K562 (cell line): ENCODE measurements around the gene EDRF1. TPM values are rescaled to one million over a fixed set of nuclear protein-coding genes. Genes with fewer than 3 reads are reported as not detected.

Source experiments
- ATAC-seq: fragments of 200-7000 bp; cut with Tn5 transposase; 3 replicates; pipeline ENCODE4 v1.9.1; 2020; ENCODE audit warnings: moderate library complexity
- BruUV-seq: library from RNA; stranded (reverse); fragments of 400-500 nt; replicated peaks from 2 replicates; lab custom pipeline; 2021; lab: Mats Ljungman, UMichigan
- CTCF ChIA-PET: fragments of 300-600 bp; formaldehyde crosslinking; extraction: SDS; loops from one replicate; lab custom pipeline; 2021; ENCODE audit warnings: low intra/inter-chr PET ratio; lab: Yijun Ruan, JAX
- POLR2A ChIA-PET: fragments of 300-600, 350-650 bp; sonication (Branson Sonifier 250); formaldehyde crosslinking; extraction: SDS; loops from one replicate; lab custom pipeline; 2021; ENCODE audit warnings: antibody characterized with exemption, inconsistent platforms; lab: Yijun Ruan, JAX
- DNase-seq, 4 experiments: peaks; one replicate each; pipeline versions ENCODE4 v3.0.0 to v3.0.0-alpha.2; 2011 to 2018; ENCODE audit warnings: low spot score in 3 of 4, mixed read lengths in 3 of 4; ENCODE audit errors: extremely low read depth in 1 of 4
- FAIRE-seq: peaks from 2 replicates; lab custom pipeline; 2011; peaks lifted over from hg19 to GRCh38; lab: Jason Lieb, UNC
- H2AFZ ChIP-seq: 2 replicates; pipeline ENCODE4 v1.6.0; 2011; ENCODE audit warnings: low read depth, low read length, control low read depth, inconsistent platforms
- H3K27ac ChIP-seq: fragments of 200-600 bp; 3 replicates; pipeline ENCODE4 v1.8.0; 2011; ENCODE audit warnings: low read depth, mild to moderate bottlenecking, control low read depth, inconsistent platforms, low read length, moderate library complexity, mixed read lengths; ENCODE audit errors: extremely low read depth
- H3K27me3 ChIP-seq, 2 experiments: fragments of 300-600 bp in 1 of 2; 2 replicates in 1 of 2; 3 replicates in 1 of 2; pipeline versions ENCODE4 v1.6.0 to v1.8.0; 2011; ENCODE audit warnings: inconsistent platforms in 2 of 2, low read length in 2 of 2, mild to moderate bottlenecking in 1 of 2, mixed read lengths in 1 of 2, moderate library complexity in 1 of 2; ENCODE audit not compliant: control insufficient read depth in 2 of 2, insufficient read depth in 2 of 2
- H3K36me3 ChIP-seq: fragments of 300-600 bp; 3 replicates; pipeline ENCODE4 v1.8.0; 2011; ENCODE audit warnings: mild to moderate bottlenecking, low read length, inconsistent platforms; ENCODE audit not compliant: control insufficient read depth, insufficient read depth
- H3K4me1 ChIP-seq, 2 experiments: fragments of 200-600 bp in 1 of 2; replicated peaks in 1 of 2; 2 replicates in 1 of 2; 3 replicates in 1 of 2; pipeline versions ENCODE4 v1.5.1 to v1.8.0; 2011; ENCODE audit warnings: inconsistent platforms in 2 of 2, low read length in 2 of 2, mild to moderate bottlenecking in 1 of 2, mixed read lengths in 1 of 2, moderate library complexity in 1 of 2; ENCODE audit not compliant: control insufficient read depth in 2 of 2, insufficient read depth in 2 of 2
- H3K4me2 ChIP-seq: 2 replicates; pipeline ENCODE4 v1.6.1; 2011; ENCODE audit warnings: low read length, control low read depth, inconsistent platforms, mixed read lengths; ENCODE audit not compliant: insufficient read depth
- H3K4me3 ChIP-seq: fragments of 200-600 bp; sonication (generic), shearing (Covaris generic); 2 replicates; pipeline ENCODE4 v1.5.1; 2016; ENCODE audit warnings: control low read depth, inconsistent platforms
- H3K79me2 ChIP-seq: fragments of 200-600 bp; 3 replicates; pipeline ENCODE4 v1.8.0; 2011; ENCODE audit warnings: low read length, inconsistent platforms; ENCODE audit not compliant: control insufficient read depth, insufficient read depth
- H3K9ac ChIP-seq, 2 experiments: 2 replicates each; pipeline versions ENCODE4 v1.6.0 to v1.6.1; 2011; ENCODE audit warnings: low read depth in 2 of 2, low read length in 2 of 2, control low read depth in 1 of 2, inconsistent platforms in 1 of 2, mild to moderate bottlenecking in 1 of 2, mixed read lengths in 1 of 2; ENCODE audit not compliant: insufficient read depth in 1 of 2
- H3K9me1 ChIP-seq: one replicate; pipeline ENCODE4 v1.6.0; 2011; ENCODE audit warnings: inconsistent platforms, mild to moderate bottlenecking, low read length, moderate library complexity; ENCODE audit not compliant: control insufficient read depth, insufficient read depth
- H3K9me3 ChIP-seq: replicated peaks from 2 replicates; pipeline ENCODE4 v1.5.1; 2011; ENCODE audit warnings: low read depth, low read length, inconsistent platforms; ENCODE audit not compliant: control insufficient read depth, insufficient read depth
- H4K20me1 ChIP-seq: replicated peaks from 2 replicates; pipeline ENCODE4 v1.6.1; 2011; ENCODE audit warnings: low read length, inconsistent platforms, mixed read lengths; ENCODE audit not compliant: control insufficient read depth, insufficient read depth
- DACH1 ChIP-seq: fragments of 450-650 bp; IDR thresholded peaks from 2 replicates; pipeline ENCODE4 v1.6.1; 2018; ENCODE audit not compliant: partially characterized antibody
- FOSL1 ChIP-seq: fragments of 200-800 bp; sonication (Bioruptor generic); conservative IDR thresholded peaks from 2 replicates; pipeline ENCODE4 v1.6.1; 2016; ENCODE audit warnings: missing genetic modification characterization, missing compliant biosample characterization
- KLF10 ChIP-seq: fragments of 250-450 bp; sonication (Bioruptor Pico); IDR thresholded peaks from 2 replicates; pipeline ENCODE4 v1.6.1; 2021; ENCODE audit warnings: matching md5 sums
- NR2C1 ChIP-seq, 2 experiments: fragments of 450-650 bp; IDR thresholded peaks; 2 replicates each; pipeline ENCODE4 v1.6.1; 2017; ENCODE audit warnings: mild to moderate bottlenecking in 2 of 2, antibody characterized with exemption in 1 of 2, inconsistent platforms in 1 of 2, missing compliant biosample characterization in 1 of 2, missing genetic modification characterization in 1 of 2
- OTX1 ChIP-seq: fragments of 450-650 bp; formaldehyde crosslinking; IDR thresholded peaks from 2 replicates; pipeline ENCODE4 v1.4.0; 2022; ENCODE audit warnings: mild to moderate bottlenecking
- RFX7 ChIP-seq: fragments of 250-450 bp; sonication (Bioruptor Pico); IDR thresholded peaks from 2 replicates; pipeline ENCODE4 v1.5.1; 2021; ENCODE audit warnings: mild to moderate bottlenecking
- SIX5 ChIP-seq, 2 experiments: IDR thresholded peaks; 2 replicates each; pipeline ENCODE4 v1.6.1; 2011; ENCODE audit warnings: low read length in 2 of 2, borderline replicate concordance in 1 of 2, low read depth in 1 of 2, mild to moderate bottlenecking in 1 of 2, moderate library complexity in 1 of 2; ENCODE audit not compliant: insufficient read depth in 1 of 2
- TAF15 ChIP-seq: fragments of 200-400 bp; formaldehyde crosslinking; IDR thresholded peaks from 2 replicates; pipeline ENCODE4 v1.6.1; 2017; ENCODE audit warnings: mild to moderate bottlenecking, low read depth, low read length, moderate library complexity
- ZC3H11A ChIP-seq: IDR thresholded peaks from 2 replicates; pipeline ENCODE4 v1.6.1; 2012; ENCODE audit warnings: low read depth, low read length, improper control_type of control experiment
- ZKSCAN8 ChIP-seq: fragments of 200-800 bp; sonication (Bioruptor generic); IDR thresholded peaks from 2 replicates; pipeline ENCODE4 v1.6.1; 2016; ENCODE audit warnings: missing genetic modification characterization, missing compliant biosample characterization
- ZNF140 ChIP-seq: fragments of 250-450 bp; sonication (Bioruptor Pico); IDR thresholded peaks from 2 replicates; pipeline ENCODE4 v1.8.0; 2021; ENCODE audit warnings: moderate library complexity, mild to moderate bottlenecking, inconsistent platforms
- ZNF239 ChIP-seq: fragments of 250-450 bp; sonication (Bioruptor Pico); IDR thresholded peaks from 2 replicates; pipeline ENCODE4 v1.4.0; 2020; ENCODE audit warnings: mild to moderate bottlenecking
- ZNF785 ChIP-seq: fragments of 250-450 bp; sonication (Bioruptor Pico); IDR thresholded peaks from 2 replicates; pipeline ENCODE4 v1.4.0; 2020; ENCODE audit warnings: mild to moderate bottlenecking
- WGBS: fragments of 100-300 bp; shearing (Covaris generic); methylation state at CpG from one replicate; pipeline ENCODE4 v1.1.6; 2016; ENCODE audit warnings: low coverage, mixed read lengths; ENCODE audit not compliant: insufficient coverage; ENCODE audit errors: missing lambda C conversion rate; 5-methylcytosine and 5-hydroxymethylcytosine counted together
- in situ Hi-C: fragments of 300-500 bp; cut with MboI; formaldehyde crosslinking; loops from 4 replicates; pipeline ENCODE4 v1.15.0; 2018; ENCODE audit warnings: inconsistent platforms, mixed read lengths
- intact Hi-C: fragments of 100-400 bp; cut with micrococcal nuclease; formaldehyde crosslinking; loops from 2 replicates; pipeline ENCODE4 v1.14.2; 2022
- polyA plus RNA-seq, 8 experiments: library from polyadenylated mRNA; depleted of rRNA in 4 of 8; stranded (reverse) in 5 of 8; unstranded in 3 of 8; fragments of >200 nt; fragmentation: Nextera tagmentation in 2 of 8; fragmentation: Illumina TruSeq in 1 of 8; extraction: Ambion mirVana in 2 of 8; extraction: Trizol in 1 of 8; gene quantifications; 2 replicates each; pipeline versions ENCODE4 v1.2.1 to v1.2.3, GENCODE V29; 2011 to 2014; ENCODE audit warnings: inconsistent platforms in 1 of 8, missing spikeins in 1 of 8
- total RNA-seq, 7 experiments: library from RNA; depleted of rRNA in 6 of 7; stranded (reverse); fragments of >200 nt in 6 of 7; fragmentation: Illumina TruSeq in 2 of 7; extraction: Trizol in 2 of 7; gene quantifications; 2 replicates each; pipeline versions ENCODE4 v1.2.1 to v1.2.3, GENCODE V29; 2011 to 2021; ENCODE audit warnings: low replicate concordance in 1 of 7
- TF ChIP-seq, protein P1 (sequence below): fragments of 250-450 bp; sonication (Bioruptor Pico); IDR thresholded peaks from 2 replicates; pipeline ENCODE4 v1.5.0; 2022; ENCODE audit warnings: mild to moderate bottlenecking
- TF ChIP-seq, protein P2 (sequence below): fragments of 450-650 bp; formaldehyde crosslinking; IDR thresholded peaks from 2 replicates; pipeline ENCODE4 v1.4.0; 2022; ENCODE audit warnings: mild to moderate bottlenecking, moderate library complexity
- TF ChIP-seq, protein P3 (sequence below): fragments of 200-400 bp; formaldehyde crosslinking; IDR thresholded peaks from 2 replicates; pipeline ENCODE4 v1.6.1; 2017; ENCODE audit warnings: mild to moderate bottlenecking, low read depth, low read length, moderate library complexity

EDRF1 gene
- total and polyA plus RNA-seq, 9 of the 15 experiments (the other 6 are each of a cell fraction or from before 2014, with no cell fraction given): 7.6 to 26.0 (median 18.6) TPM

DNA sequence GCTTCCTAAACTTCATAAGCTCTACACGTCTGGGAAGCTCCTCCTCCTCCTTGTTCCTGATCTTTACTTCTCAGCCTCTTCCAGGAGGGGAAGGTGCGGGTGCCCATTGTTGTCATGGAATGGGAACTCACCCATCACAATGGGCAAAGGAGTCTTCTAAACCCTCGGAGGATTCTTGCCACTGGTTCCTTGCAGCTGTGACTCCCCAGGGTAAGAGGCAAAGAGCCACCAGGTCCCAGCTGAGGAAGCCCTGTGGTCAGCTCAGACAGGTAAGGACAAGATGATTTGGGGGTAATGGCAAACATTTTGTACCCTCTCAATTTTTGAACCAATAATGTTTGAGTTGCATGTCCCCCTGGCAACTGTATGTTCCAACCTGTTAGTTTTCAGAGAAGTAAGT lies 36.4 kb upstream of the EDRF1 start, which contains the start of gene TEX36 (continued):
- TF ChIP-seq, protein P1, sequence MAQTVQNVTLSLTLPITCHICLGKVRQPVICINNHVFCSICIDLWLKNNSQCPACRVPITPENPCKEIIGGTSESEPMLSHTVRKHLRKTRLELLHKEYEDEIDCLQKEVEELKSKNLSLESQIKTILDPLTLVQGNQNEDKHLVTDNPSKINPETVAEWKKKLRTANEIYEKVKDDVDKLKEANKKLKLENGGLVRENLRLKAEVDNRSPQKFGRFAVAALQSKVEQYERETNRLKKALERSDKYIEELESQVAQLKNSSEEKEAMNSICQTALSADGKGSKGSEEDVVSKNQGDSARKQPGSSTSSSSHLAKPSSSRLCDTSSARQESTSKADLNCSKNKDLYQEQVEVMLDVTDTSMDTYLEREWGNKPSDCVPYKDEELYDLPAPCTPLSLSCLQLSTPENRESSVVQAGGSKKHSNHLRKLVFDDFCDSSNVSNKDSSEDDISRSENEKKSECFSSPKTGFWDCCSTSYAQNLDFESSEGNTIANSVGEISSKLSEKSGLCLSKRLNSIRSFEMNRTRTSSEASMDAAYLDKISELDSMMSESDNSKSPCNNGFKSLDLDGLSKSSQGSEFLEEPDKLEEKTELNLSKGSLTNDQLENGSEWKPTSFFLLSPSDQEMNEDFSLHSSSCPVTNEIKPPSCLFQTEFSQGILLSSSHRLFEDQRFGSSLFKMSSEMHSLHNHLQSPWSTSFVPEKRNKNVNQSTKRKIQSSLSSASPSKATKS (CRISPR knock-in tag): no peak
- TF ChIP-seq, protein P2, sequence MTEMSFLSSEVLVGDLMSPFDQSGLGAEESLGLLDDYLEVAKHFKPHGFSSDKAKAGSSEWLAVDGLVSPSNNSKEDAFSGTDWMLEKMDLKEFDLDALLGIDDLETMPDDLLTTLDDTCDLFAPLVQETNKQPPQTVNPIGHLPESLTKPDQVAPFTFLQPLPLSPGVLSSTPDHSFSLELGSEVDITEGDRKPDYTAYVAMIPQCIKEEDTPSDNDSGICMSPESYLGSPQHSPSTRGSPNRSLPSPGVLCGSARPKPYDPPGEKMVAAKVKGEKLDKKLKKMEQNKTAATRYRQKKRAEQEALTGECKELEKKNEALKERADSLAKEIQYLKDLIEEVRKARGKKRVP (CRISPR knock-in tag): no peak
- no peak for TF ChIP-seq ZC3H11A

DNA sequence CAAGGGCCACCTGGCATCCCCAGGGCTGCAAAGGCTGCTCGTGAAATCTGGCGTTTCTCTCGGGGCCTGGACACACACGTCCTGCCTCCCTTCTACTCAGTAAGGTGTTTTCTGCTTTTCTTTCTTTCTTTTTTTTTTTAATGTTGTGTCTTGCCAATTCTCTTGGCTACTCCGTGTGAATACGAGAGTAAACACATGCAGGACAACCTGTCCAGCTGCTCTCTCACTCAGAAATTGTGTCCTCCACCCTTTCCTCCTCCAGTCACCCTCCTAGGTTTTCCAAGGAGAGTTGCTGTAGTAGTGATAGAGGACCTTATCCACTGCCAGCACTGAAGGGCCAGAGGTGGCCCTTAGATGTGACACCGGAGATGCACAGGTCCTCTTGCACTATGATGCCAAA lies 35.7 kb upstream of the EDRF1 start:
- ChIA-PET POLR2A (no interaction called here), CTCF (no interaction called here)
- DNase-seq: no peak
- H3K27me3 ChIP-seq: peaks cover 8 to 27% of the 10 kb centered on the region in 2 experiments; a peak in 4 of 5 replicates
- BruUV-seq: no TSS peak
- H3K79me2 ChIP-seq: no peaks in the 10 kb centered on the region
- no peaks in the 10 kb centered on the region for H4K20me1 ChIP-seq
- FAIRE-seq: no peak
- H2AFZ ChIP-seq: no peak overlapping the region
- no peaks in the 10 kb centered on the region for H3K9me1 ChIP-seq
- no peaks in the 10 kb centered on the region for H3K36me3 ChIP-seq
- 0% methylated on average over 6 of the region's 7 CpGs for WGBS
- H3K4me1 ChIP-seq: no peaks in the 10 kb centered on the region
- H3K4me2 ChIP-seq: no peak overlapping the region
- H3K4me3 ChIP-seq: no peak overlapping the region
- in situ Hi-C loops: no loop called here
- intact Hi-C loops: no loop called here
- H3K9me3 ChIP-seq: no peaks in the 10 kb centered on the region
- no peak overlapping the region for H3K9ac ChIP-seq
- no peak overlapping the region for H3K27ac ChIP-seq
- no peak for ATAC-seq
- TF ChIP-seq KLF10 (CRISPR knock-in tag) (no peak), FOSL1 (no peak), ZNF785 (CRISPR knock-in tag) (no peak), TAF15 (no peak), NR2C1 (IDR thresholded peaks at IDR 0.05) (no peak), NR2C1 (tag; IDR thresholded peaks at IDR 0.05) (no peak), ZKSCAN8 (CRISPR knock-in tag) (no peak), ZNF140 (CRISPR knock-in tag) (no peak), DACH1 (no peak), SIX5 (IDR thresholded peaks at IDR 0.05; ENCODE audit: borderline replicate concordance in 1 of 2, insufficient read depth in 1 of 2, low read depth in 1 of 2, low read length in 2 of 2) (no peak), RFX7 (no peak), OTX1 (CRISPR knock-in tag) (no peak), ZNF239 (CRISPR knock-in tag) (no peak)
- TF ChIP-seq, protein P3, sequence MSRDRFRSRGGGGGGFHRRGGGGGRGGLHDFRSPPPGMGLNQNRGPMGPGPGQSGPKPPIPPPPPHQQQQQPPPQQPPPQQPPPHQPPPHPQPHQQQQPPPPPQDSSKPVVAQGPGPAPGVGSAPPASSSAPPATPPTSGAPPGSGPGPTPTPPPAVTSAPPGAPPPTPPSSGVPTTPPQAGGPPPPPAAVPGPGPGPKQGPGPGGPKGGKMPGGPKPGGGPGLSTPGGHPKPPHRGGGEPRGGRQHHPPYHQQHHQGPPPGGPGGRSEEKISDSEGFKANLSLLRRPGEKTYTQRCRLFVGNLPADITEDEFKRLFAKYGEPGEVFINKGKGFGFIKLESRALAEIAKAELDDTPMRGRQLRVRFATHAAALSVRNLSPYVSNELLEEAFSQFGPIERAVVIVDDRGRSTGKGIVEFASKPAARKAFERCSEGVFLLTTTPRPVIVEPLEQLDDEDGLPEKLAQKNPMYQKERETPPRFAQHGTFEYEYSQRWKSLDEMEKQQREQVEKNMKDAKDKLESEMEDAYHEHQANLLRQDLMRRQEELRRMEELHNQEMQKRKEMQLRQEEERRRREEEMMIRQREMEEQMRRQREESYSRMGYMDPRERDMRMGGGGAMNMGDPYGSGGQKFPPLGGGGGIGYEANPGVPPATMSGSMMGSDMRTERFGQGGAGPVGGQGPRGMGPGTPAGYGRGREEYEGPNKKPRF: no peak
- TF ChIP-seq, protein P2 (CRISPR knock-in tag): no peak
